Activated CD8-positive, alpha-beta memory T cell treated with anti-CD3 and anti-CD28 coated beads, Interleukin-2, amount 10 ng/mL, durations not matched to agents 7 days and 5 days (primary cell): ENCODE data around the gene ANKRD24. TPM values are rescaled to one million over a fixed set of nuclear protein-coding genes. Genes with fewer than 3 reads are reported as not detected.
"Not testable (repeated sequence)": the region's sequence is repeated elsewhere in the genome, so short reads cannot be mapped to it uniquely, and the experiment has no call there.

Source experiments
- ATAC-seq: fragments of 150-1000 bp; cut with Tn5 transposase; one replicate; pipeline ENCODE4 v1.10.0; 2021; ENCODE audit warnings: moderate library complexity
- CTCF ChIA-PET: fragments of 350-600 bp; sonication (Branson Sonifier 250); formaldehyde crosslinking; loops from one replicate; lab custom pipeline; 2021; ENCODE audit warnings: antibody characterized with exemption; lab: Charles Lee
- DNase-seq: peaks from one replicate; pipeline ENCODE4 v3.0.0-alpha.2; 2020
- H3K27ac Mint-ChIP-seq: one replicate; pipeline ENCODE4 v1.8.0; 2021; ENCODE audit warnings: mild to moderate bottlenecking, mixed read lengths
- H3K27me3 Mint-ChIP-seq: one replicate; pipeline ENCODE4 v1.8.0; 2021; ENCODE audit warnings: mixed read lengths
- H3K36me3 Mint-ChIP-seq: one replicate; pipeline ENCODE4 v1.8.0; 2021; ENCODE audit warnings: mild to moderate bottlenecking, mixed read lengths
- H3K4me1 Mint-ChIP-seq: one replicate; pipeline ENCODE4 v1.8.0; 2021; ENCODE audit warnings: mixed read lengths
- H3K4me3 Mint-ChIP-seq: one replicate; pipeline ENCODE4 v1.8.0; 2021; ENCODE audit warnings: mild to moderate bottlenecking, moderate library complexity, mixed read lengths
- H3K9me3 Mint-ChIP-seq: one replicate; pipeline ENCODE4 v1.8.0; 2022; ENCODE audit warnings: low read depth, mixed read lengths
- total RNA-seq, 2 experiments: library from RNA; stranded (reverse); gene quantifications; one replicate each; pipeline ENCODE4 v1.2.3, GENCODE V29; 2021

Gene ANKRD24
- total RNA-seq, 2 experiments from 2014 or later, result 0.82 to 1.4 TPM

DNA sequence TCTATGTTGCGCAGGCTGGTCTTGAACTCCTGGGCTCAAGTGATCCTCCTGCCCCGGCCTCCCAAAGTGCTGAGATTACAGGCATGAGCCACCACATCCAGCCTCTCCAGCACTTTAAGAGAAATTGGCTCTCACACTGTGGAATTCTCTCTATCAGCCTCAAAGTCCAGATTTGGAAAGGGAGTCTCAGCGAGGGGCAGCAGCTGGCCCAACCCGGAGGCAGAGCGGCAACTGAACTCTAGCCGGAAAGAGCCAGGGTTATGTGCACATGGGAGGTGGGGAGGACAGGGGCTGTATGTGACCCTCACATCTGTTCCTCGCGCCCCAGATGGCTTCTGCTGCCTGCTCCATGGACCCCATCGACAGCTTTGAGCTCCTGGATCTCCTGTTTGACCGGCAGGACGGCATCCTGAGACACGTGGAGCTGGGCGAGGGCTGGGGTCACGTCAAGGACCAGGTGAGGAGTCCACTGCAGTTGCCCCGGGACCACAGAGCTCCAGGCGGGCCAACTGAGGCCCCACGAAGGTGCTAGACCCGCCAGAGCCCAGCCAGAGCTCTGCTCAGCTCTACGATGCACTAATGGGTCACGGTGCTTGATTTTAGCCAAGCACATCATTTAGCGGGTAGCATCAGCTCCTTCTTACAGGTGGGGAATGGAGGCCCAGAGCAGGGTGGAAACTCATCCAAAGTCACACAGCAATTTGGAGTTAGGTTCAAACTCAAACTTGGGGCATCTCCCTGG lies 27.7 kb upstream of the ANKRD24 start:
- Mint-ChIP-seq H3K9me3 (no peaks in the 10 kb centered on the region), H3K27me3 (peaks cover 4% of the 10 kb centered on the region), H3K4me3 (no peak overlapping the region), H3K36me3 (no peaks in the 10 kb centered on the region), H3K27ac (no peak overlapping the region), H3K4me1 (peaks cover 16% of the 10 kb centered on the region)
- ATAC-seq (no peak), DNase-seq (no peak)
- CTCF ChIA-PET, result interaction anchor here (0.6 to 2.2 kb wide), 6 partner anchors 10 to 214 kb away, joined by 3 to 13 read pairs (median 3); partner anchors contain the start of gene EEF2

DNA sequence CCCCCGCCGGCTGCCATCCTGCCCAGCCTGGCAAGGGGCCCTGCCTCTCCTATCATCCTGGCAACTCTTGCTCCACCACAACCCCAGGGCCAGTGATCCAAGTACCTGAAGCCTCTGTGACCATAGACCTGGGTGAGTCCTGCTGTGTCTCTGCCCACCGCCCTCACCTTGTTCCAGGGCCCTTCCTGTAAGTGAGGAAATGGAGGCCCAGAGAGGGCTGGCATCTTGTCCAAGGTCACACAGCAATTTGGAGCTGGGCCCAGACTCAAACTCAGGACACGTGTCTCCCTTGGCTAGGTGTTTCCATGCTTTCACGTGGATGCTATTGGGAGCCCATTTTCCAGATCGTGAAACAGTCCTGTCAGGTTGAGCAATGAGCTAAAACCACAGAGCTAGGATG lies 25.3 kb upstream of the ANKRD24 start:
- DNase-seq (no peak), ATAC-seq (no peak)
- H3K36me3 Mint-ChIP-seq, result no peaks in the 10 kb centered on the region
- H3K4me3 Mint-ChIP-seq, result no peak overlapping the region
- H3K27me3 Mint-ChIP-seq, result peaks cover 4% of the 10 kb centered on the region
- CTCF ChIA-PET, result interaction anchor here (1.4 kb wide), 1 partner anchor 17 kb away, joined by 8 read pairs; no protein-coding TSS in a partner anchor
- H3K4me1 Mint-ChIP-seq, result peaks cover 13% of the 10 kb centered on the region
- no peaks in the 10 kb centered on the region for H3K9me3 Mint-ChIP-seq
- no peak overlapping the region for H3K27ac Mint-ChIP-seq

DNA sequence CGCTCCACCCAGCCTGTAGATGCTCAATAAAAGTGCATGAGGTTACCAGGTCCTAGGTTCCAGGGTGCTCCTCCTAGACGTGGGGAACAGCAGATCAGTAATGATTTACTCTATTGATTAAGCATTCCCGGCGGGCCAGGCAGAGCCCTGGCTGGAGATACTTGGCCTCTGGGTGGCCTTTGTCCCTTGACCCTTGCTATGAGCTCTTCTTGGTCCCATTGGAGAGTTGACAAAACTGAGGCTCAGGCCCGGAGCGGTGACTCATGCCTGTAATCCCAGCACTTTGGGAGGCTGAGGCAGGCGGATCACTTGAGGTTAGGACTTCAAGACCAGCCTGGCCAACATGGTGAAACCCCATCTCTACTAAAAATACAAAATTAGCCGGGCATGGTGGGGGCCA lies 24.5 kb upstream of the ANKRD24 start:
- H3K36me3 Mint-ChIP-seq, DNase-seq, ATAC-seq, H3K4me1 Mint-ChIP-seq, H3K27ac Mint-ChIP-seq, H3K9me3 Mint-ChIP-seq, H3K4me3 Mint-ChIP-seq, H3K27me3 Mint-ChIP-seq: not testable (repeated sequence)
- CTCF ChIA-PET, result interaction anchor here (1.2 to 1.4 kb wide), 2 partner anchors 18 to 109 kb away, joined by 3 to 8 read pairs; no protein-coding TSS in a partner anchor

- ATAC-seq, result no peak
- Mint-ChIP-seq H3K4me3 (no peak overlapping the region), H3K27me3 (no peaks in the 10 kb centered on the region), H3K9me3 (no peaks in the 10 kb centered on the region), H3K4me1 (no peaks in the 10 kb centered on the region), H3K36me3 (no peaks in the 10 kb centered on the region), H3K27ac (no peak overlapping the region)
- DNase-seq, result no peak
- CTCF ChIA-PET, result interaction anchor here (2.7 kb wide), 1 partner anchor 21 kb away, joined by 17 read pairs; no protein-coding TSS in a partner anchor
Observed at GRCh38 chr19:4161415-4162077, 20.9 kb upstream of the ANKRD24 start.

GRCh38 chr19:4164262-4164661 lies 18.2 kb upstream of the ANKRD24 start:
- CTCF ChIA-PET, result interaction anchor here (1.3 to 1.6 kb wide), 3 partner anchors 10 to 44 kb away, joined by 3 to 4 read pairs (median 3); no protein-coding TSS in a partner anchor
- Mint-ChIP-seq H3K4me3 (no peak overlapping the region), H3K36me3 (no peaks in the 10 kb centered on the region)

DNA sequence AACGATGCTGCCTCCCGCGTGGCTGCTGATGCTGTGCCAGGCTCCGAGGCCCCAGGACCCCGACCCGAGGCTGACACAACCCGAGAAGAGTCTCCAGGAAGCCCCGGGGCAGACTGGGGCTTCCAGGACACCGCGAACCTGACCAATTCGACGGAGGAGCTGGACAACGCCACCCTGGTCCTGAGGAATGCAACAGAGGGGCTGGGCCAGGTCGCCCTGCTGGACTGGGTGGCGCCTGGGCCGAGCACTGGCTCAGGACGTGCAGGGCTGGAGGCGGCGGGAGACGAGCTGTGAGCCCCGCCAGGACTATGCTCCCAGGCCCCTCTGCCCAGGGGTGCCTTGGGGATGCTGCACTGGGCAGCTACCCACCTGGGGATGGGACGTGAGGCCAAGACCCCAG lies 10.8 kb upstream of the ANKRD24 start:
- DNase-seq (no peak), ATAC-seq (no peak)
- Mint-ChIP-seq H3K4me3 (no peak overlapping the region), H3K36me3 (no peaks in the 10 kb centered on the region), H3K27ac (no peak overlapping the region), H3K9me3 (no peaks in the 10 kb centered on the region), H3K4me1 (peaks cover 4% of the 10 kb centered on the region), H3K27me3 (peaks cover 3% of the 10 kb centered on the region)
- CTCF ChIA-PET, result no interaction called here

More at GRCh38 chr19:4164262-4164661, 18.2 kb upstream of the ANKRD24 start:
- Mint-ChIP-seq H3K27ac (no peak overlapping the region), H3K4me1 (no peaks in the 10 kb centered on the region), H3K9me3 (no peaks in the 10 kb centered on the region), H3K27me3 (no peaks in the 10 kb centered on the region)
- DNase-seq, result no peak
- no peak for ATAC-seq

GRCh38 chr19:4172861-4173473 lies 9.5 kb upstream of the ANKRD24 start:
- H3K4me1 Mint-ChIP-seq, result peaks cover 4% of the 10 kb centered on the region
- H3K27ac Mint-ChIP-seq, result no peak overlapping the region
- CTCF ChIA-PET, result interaction anchor here (1.9 kb wide), 1 partner anchor 32 kb away, joined by 8 read pairs; no protein-coding TSS in a partner anchor
- H3K9me3 Mint-ChIP-seq, result no peaks in the 10 kb centered on the region
- peaks cover 3% of the 10 kb centered on the region for H3K27me3 Mint-ChIP-seq
- peaks cover 3% of the 10 kb centered on the region for H3K36me3 Mint-ChIP-seq
- ATAC-seq (peak; percentile 87), DNase-seq (peak; percentile 75)
- no peak overlapping the region for H3K4me3 Mint-ChIP-seq

GRCh38 chr19:4173479-4174212 lies 8.8 kb upstream of the ANKRD24 start:
- DNase-seq, result no peak
- peaks cover 3% of the 10 kb centered on the region for H3K36me3 Mint-ChIP-seq
- peaks cover 4% of the 10 kb centered on the region for H3K4me1 Mint-ChIP-seq
- CTCF ChIA-PET, result interaction anchor here (1.9 kb wide), 1 partner anchor 33 kb away, joined by 8 read pairs; no protein-coding TSS in a partner anchor
- H3K4me3 Mint-ChIP-seq, result no peak overlapping the region
- peaks cover 3% of the 10 kb centered on the region for H3K27me3 Mint-ChIP-seq
- H3K27ac Mint-ChIP-seq, result no peak overlapping the region
- no peaks in the 10 kb centered on the region for H3K9me3 Mint-ChIP-seq
- ATAC-seq, result no peak

GRCh38 chr19:4174213-4174894 lies 8.1 kb upstream of the ANKRD24 start:
- no peak overlapping the region for H3K27ac Mint-ChIP-seq
- peaks cover 7% of the 10 kb centered on the region for H3K36me3 Mint-ChIP-seq
- peaks cover 6% of the 10 kb centered on the region for H3K4me1 Mint-ChIP-seq
- no peaks in the 10 kb centered on the region for H3K9me3 Mint-ChIP-seq
- CTCF ChIA-PET, result interaction anchor here (1.9 kb wide), 1 partner anchor 34 kb away, joined by 8 read pairs; no protein-coding TSS in a partner anchor
- ATAC-seq (no peak), DNase-seq (no peak)
- H3K27me3 Mint-ChIP-seq, result peaks cover 3% of the 10 kb centered on the region
- H3K4me3 Mint-ChIP-seq, result no peak overlapping the region

- Mint-ChIP-seq H3K36me3 (peaks cover 11% of the 10 kb centered on the region), H3K4me3 (no peak overlapping the region), H3K4me1 (peaks cover 10% of the 10 kb centered on the region), H3K9me3 (no peaks in the 10 kb centered on the region), H3K27me3 (peaks cover 3% of the 10 kb centered on the region), H3K27ac (no peak overlapping the region)
- DNase-seq (no peak), ATAC-seq (no peak)
- CTCF ChIA-PET, result interaction anchor here (1.1 to 1.9 kb wide), 2 partner anchors 35 kb away, joined by 3 to 8 read pairs; no protein-coding TSS in a partner anchor
Observed at GRCh38 chr19:4174895-4175668, 7.4 kb upstream of the ANKRD24 start.

GRCh38 chr19:4175669-4175931 lies 6.9 kb upstream of the ANKRD24 start:
- CTCF ChIA-PET, result interaction anchor here (1.1 kb wide), 1 partner anchor 35 kb away, joined by 3 read pairs; no protein-coding TSS in a partner anchor
- no peaks in the 10 kb centered on the region for H3K9me3 Mint-ChIP-seq
- no peak for DNase-seq
- H3K4me1 Mint-ChIP-seq, result peaks cover 15% of the 10 kb centered on the region
- peaks cover 3% of the 10 kb centered on the region for H3K27me3 Mint-ChIP-seq
- no peak overlapping the region for H3K27ac Mint-ChIP-seq
- H3K4me3 Mint-ChIP-seq, result no peak overlapping the region
- H3K36me3 Mint-ChIP-seq, result peaks cover 14% of the 10 kb centered on the region
- no peak for ATAC-seq

DNA sequence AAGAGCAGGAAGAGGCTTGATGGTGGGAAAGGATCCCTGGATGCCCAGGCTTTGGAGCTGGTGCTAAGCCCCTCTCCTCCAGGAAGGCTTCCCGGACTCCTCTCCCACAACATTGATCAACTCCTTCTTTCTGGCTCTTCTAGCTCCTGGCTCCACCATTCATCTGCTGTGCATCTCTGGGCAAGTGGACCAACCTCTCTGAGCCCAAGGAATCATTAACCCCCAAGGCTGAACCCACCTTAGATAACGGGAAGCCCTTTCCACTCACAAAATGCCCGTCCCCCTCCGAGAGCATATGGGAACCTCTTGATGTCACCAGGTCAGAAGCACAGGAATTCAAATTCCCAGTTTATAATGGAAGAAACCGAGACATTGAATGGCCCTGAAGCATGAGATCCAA lies 5.3 kb upstream of the ANKRD24 start:
- Mint-ChIP-seq H3K4me3 (no peak overlapping the region), H3K36me3 (peaks cover 14% of the 10 kb centered on the region), H3K27ac (no peak overlapping the region), H3K4me1 (peaks cover 25% of the 10 kb centered on the region), H3K9me3 (no peaks in the 10 kb centered on the region), H3K27me3 (peaks cover 3% of the 10 kb centered on the region)
- CTCF ChIA-PET, result no interaction called here
- no peak for DNase-seq
- no peak for ATAC-seq
